Measurements from ENCODE around the gene C16orf86. TPM values are rescaled to one million over a fixed set of nuclear protein-coding genes. Genes with fewer than 3 reads are reported as not detected.

Gene C16orf86
- polyA plus RNA-seq, 4 donors = 2.7 to 4.6 (median 3.4) TPM

Other genes with a start within 250 kb of the C16orf86 start
- 10 to 100 TPM; 49.6 to 57.9 (median 52.0) TPM for gene HSD11B2, start 235.7 kb upstream of the C16orf86 start, polyA plus RNA-seq (ENCODE audit: insufficient read length in 4 of 4)
- 100 to 1,000 TPM in 1 of 4 donors, 10 to 100 TPM in 3; 82.6 to 104 (median 91.2) TPM for gene ATP6V0D1, start 185.7 kb upstream of the C16orf86 start, polyA plus RNA-seq (ENCODE audit: insufficient read length in 4 of 4)
- under 1 TPM in 2 of 4 donors, not detected in 2; 0.25 to 0.31 TPM for gene AGRP, start 183.3 kb upstream of the C16orf86 start, polyA plus RNA-seq (ENCODE audit: insufficient read length in 4 of 4)
- gene RIPOR1, start 138.0 kb upstream of the C16orf86 start, polyA plus RNA-seq (ENCODE audit: insufficient read length in 4 of 4) = 100 to 1,000 TPM; 110 to 137 (median 117) TPM
- gene CTCF, start 104.3 kb upstream of the C16orf86 start, polyA plus RNA-seq (ENCODE audit: insufficient read length in 4 of 4) = 10 to 100 TPM; 77.8 to 89.6 (median 86.4) TPM
- 1 to 10 TPM in 2 of 4 donors, under 1 TPM in 2; 0.87 to 1.5 (median 1.1) TPM for gene CARMIL2, start 21.7 kb upstream of the C16orf86 start, polyA plus RNA-seq (ENCODE audit: insufficient read length in 4 of 4)
- 10 to 100 TPM; 21.0 to 28.9 (median 23.4) TPM for gene ACD, start 6.6 kb upstream of the C16orf86 start, polyA plus RNA-seq (ENCODE audit: insufficient read length in 4 of 4)
- 1 to 10 TPM; 2.1 to 4.3 (median 3.2) TPM for gene PARD6A, start 5.9 kb upstream of the C16orf86 start, polyA plus RNA-seq (ENCODE audit: insufficient read length in 4 of 4)
- gene ENKD1, start 64 bp upstream of the C16orf86 start, polyA plus RNA-seq (ENCODE audit: insufficient read length in 4 of 4) = 10 to 100 TPM; 20.4 to 31.1 (median 24.8) TPM
- 10 to 100 TPM; 20.5 to 24.9 (median 21.5) TPM for gene GFOD2, start 52.5 kb downstream of the C16orf86 start, polyA plus RNA-seq (ENCODE audit: insufficient read length in 4 of 4)
- 10 to 100 TPM; 21.6 to 28.5 (median 22.3) TPM for gene RANBP10, start 139.7 kb downstream of the C16orf86 start, polyA plus RNA-seq (ENCODE audit: insufficient read length in 4 of 4)
- 1 to 10 TPM; 7.3 to 9.0 (median 7.7) TPM for gene TSNAXIP1, start 140.1 kb downstream of the C16orf86 start, polyA plus RNA-seq (ENCODE audit: insufficient read length in 4 of 4)
- gene THAP11, start 175.5 kb downstream of the C16orf86 start, polyA plus RNA-seq (ENCODE audit: insufficient read length in 4 of 4) = 10 to 100 TPM; 30.4 to 33.8 (median 32.1) TPM
- gene NUTF2, start 180.1 kb downstream of the C16orf86 start, polyA plus RNA-seq (ENCODE audit: insufficient read length in 4 of 4) = 100 to 1,000 TPM; 121 to 130 (median 129) TPM
- 10 to 100 TPM; 42.0 to 51.5 (median 46.9) TPM for gene CENPT, start 180.9 kb downstream of the C16orf86 start, polyA plus RNA-seq (ENCODE audit: insufficient read length in 4 of 4)
- gene EDC4, start 206.2 kb downstream of the C16orf86 start, polyA plus RNA-seq (ENCODE audit: insufficient read length in 4 of 4) = 10 to 100 TPM; 80.6 to 93.6 (median 86.7) TPM
- under 1 TPM in 2 of 4 donors, not detected in 2; 0.31 to 0.95 TPM for gene NRN1L, start 218.1 kb downstream of the C16orf86 start, polyA plus RNA-seq (ENCODE audit: insufficient read length in 4 of 4)
- gene PSKH1, start 226.4 kb downstream of the C16orf86 start, polyA plus RNA-seq (ENCODE audit: insufficient read length in 4 of 4) = 10 to 100 TPM; 33.7 to 41.8 (median 37.9) TPM